Hematopoietic multipotent progenitor cell treated with erythropoietin and hydrocortisone succinate and interleukin-3 and kit ligand, for 6 days (in vitro differentiated cells): ENCODE data around the gene LCN15.
A peak's percentile ranks its signal among the peaks of the same experiment; 100 is the strongest.
"Not testable (repeated sequence)": the region's sequence is repeated elsewhere in the genome, so short reads cannot be mapped to it uniquely, and the experiment has no call there.

Experiments used
- DNase-seq: peaks from one replicate; pipeline ENCODE4 v3.0.0-alpha.2; 2015

LCN15 gene

GRCh38 chr9:136794281-136794999 is 30.1 kb upstream of the LCN15 start:
- no peak for DNase-seq

- DNase-seq: peak; percentile 85
Measured at GRCh38 chr9:136793086-136793946, 29.0 kb upstream of the LCN15 start.

- DNase-seq: peak; percentile 65
Measured at GRCh38 chr9:136792321-136793085, 28.2 kb upstream of the LCN15 start.

- DNase-seq: peak; percentile 79
Measured at GRCh38 chr9:136791516-136792276, 27.4 kb upstream of the LCN15 start.

GRCh38 chr9:136790640-136791515 is 26.6 kb upstream of the LCN15 start, which contains the start of gene TMEM141:
Gene TMEM141, plus strand, starts transcription at chr9:136791344. Its CDS starts 27 bp downstream, at chr9:136791371.
- DNase-seq: peak; percentile 100

GRCh38 chr9:136789523-136789937 is 25.2 kb upstream of the LCN15 start:
- DNase-seq: no peak

- DNase-seq: peak; percentile 76
Measured at GRCh38 chr9:136788644-136789522, 24.6 kb upstream of the LCN15 start.

GRCh38 chr9:136787690-136788400 is 23.5 kb upstream of the LCN15 start:
- DNase-seq: peak; percentile 94

- DNase-seq: not testable (repeated sequence)
Measured at GRCh38 chr9:136786983-136787382, 22.7 kb upstream of the LCN15 start.

- no peak for DNase-seq
Measured at GRCh38 chr9:136786451-136786850, 22.1 kb upstream of the LCN15 start.

GRCh38 chr9:136785565-136786355 is 21.4 kb upstream of the LCN15 start:
- peak; percentile 63 for DNase-seq

GRCh38 chr9:136784997-136785361 is 20.7 kb upstream of the LCN15 start:
- DNase-seq: peak; percentile 87

- peak; percentile 84 for DNase-seq
Measured at GRCh38 chr9:136784249-136784996, 20.1 kb upstream of the LCN15 start.

- DNase-seq: no peak
Measured at GRCh38 chr9:136782452-136782851, 18.1 kb upstream of the LCN15 start.

GRCh38 chr9:136779808-136780207 is 15.5 kb upstream of the LCN15 start:
- no peak for DNase-seq

- DNase-seq: no peak
Measured at GRCh38 chr9:136777359-136777758, 13.0 kb upstream of the LCN15 start.

- no peak for DNase-seq
Measured at GRCh38 chr9:136776947-136777346, 12.6 kb upstream of the LCN15 start.

GRCh38 chr9:136775191-136775590 is 10.9 kb upstream of the LCN15 start:
- DNase-seq: no peak
